ENCODE data around the gene CAMK2D. TPM values are rescaled to one million over a fixed set of nuclear protein-coding genes. Genes with fewer than 3 reads are reported as not detected.

The CAMK2D gene
- total and polyA plus RNA-seq, 5 donors = 77.2 to 177 (median 150) TPM

- 50% methylated on average over 3 of the region's 3 CpGs for WGBS
- Histone ChIP-seq H3K27ac (ENCODE audit: low read length) (peak overlapping the region; percentile 71), H3K27me3 (ENCODE audit: control insufficient read depth, insufficient read depth) (no peaks in the 10 kb centered on the region), H3K4me3 (ENCODE audit: low read length) (no peak overlapping the region), H3K4me1 (ENCODE audit: control insufficient read depth, insufficient read depth, low read length) (peaks cover 3% of the 10 kb centered on the region), H3K9me3 (ENCODE audit: control insufficient read depth, low read length) (no peaks in the 10 kb centered on the region)
- intact Hi-C loops (cut with DNase I) = no loop called here
- DNase-seq = peak in 1 of 3 donors; percentile 24
- peak; percentile 28 for ATAC-seq
Measured at GRCh38 chr4:113437129-113437528, 324.4 kb downstream of the CAMK2D start.

DNA sequence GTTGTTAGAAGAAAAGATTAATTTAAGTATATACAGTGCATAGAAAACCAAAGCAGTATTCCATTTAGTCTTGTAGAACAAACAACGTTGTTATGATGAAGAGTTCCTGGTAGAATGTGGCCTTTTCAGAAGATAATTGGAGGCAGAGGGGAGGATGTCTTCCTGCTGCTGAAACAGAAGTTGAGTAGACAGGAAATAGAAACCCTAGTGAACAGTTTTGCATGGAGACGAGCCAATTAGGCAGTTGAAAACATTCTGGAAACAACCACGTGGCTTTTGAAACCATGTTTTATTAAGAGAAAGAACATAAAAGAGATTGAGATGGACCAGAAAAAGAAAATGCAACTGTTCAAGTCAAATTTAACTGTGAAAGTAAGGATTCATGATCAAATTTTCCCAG is 325.2 kb downstream of the CAMK2D start:
- WGBS = 20% methylated on average over 3 of the region's 3 CpGs
- intact Hi-C loops (cut with DNase I) = no loop called here
- Histone ChIP-seq H3K9me3 (ENCODE audit: control insufficient read depth, low read length) (no peaks in the 10 kb centered on the region), H3K27ac (ENCODE audit: low read length) (no peak overlapping the region), H3K4me1 (ENCODE audit: control insufficient read depth, insufficient read depth, low read length) (peaks cover 3% of the 10 kb centered on the region), H3K27me3 (ENCODE audit: control insufficient read depth, insufficient read depth) (no peaks in the 10 kb centered on the region), H3K4me3 (ENCODE audit: low read length) (no peak overlapping the region)
- ATAC-seq (peak; percentile 61 to 83), DNase-seq (no peak)

DNA sequence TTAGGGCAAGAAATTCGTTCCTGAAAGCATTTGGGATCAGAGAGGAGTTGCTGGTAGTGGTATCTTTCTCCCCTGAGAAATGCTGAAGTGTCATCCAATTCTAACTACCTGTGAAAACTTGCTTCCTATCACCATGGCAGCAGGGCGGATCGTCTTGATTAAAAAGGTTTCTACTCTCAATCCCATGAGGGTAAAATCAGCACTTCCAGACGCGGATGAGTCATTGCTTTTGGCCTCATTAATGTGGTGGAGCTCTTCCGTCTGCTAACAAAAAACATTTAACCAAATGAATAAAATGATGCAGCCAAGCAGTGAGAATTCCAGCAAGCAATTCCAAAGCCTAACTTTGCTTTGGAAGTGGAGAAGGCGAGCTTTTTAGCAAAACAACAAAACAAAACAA is 325.6 kb downstream of the CAMK2D start:
- H3K4me1 ChIP-seq (ENCODE audit: control insufficient read depth, insufficient read depth, low read length) = peaks cover 3% of the 10 kb centered on the region
- intact Hi-C loops (cut with DNase I) = no loop called here
- DNase-seq = peak; percentile 55 to 81 (median 57)
- H3K9me3 ChIP-seq (ENCODE audit: control insufficient read depth, low read length) = no peaks in the 10 kb centered on the region
- H3K27me3 ChIP-seq (ENCODE audit: control insufficient read depth, insufficient read depth) = no peaks in the 10 kb centered on the region
- ATAC-seq = peak; percentile 83 to 90
- no peak overlapping the region for H3K4me3 ChIP-seq (ENCODE audit: low read length)
- H3K27ac ChIP-seq (ENCODE audit: low read length) = peak overlapping the region; percentile 45
- WGBS = 26% methylated on average over 7 of the region's 7 CpGs

- ATAC-seq = no peak
Measured at GRCh38 chr4:113434247-113434587, 327.3 kb downstream of the CAMK2D start.

DNA sequence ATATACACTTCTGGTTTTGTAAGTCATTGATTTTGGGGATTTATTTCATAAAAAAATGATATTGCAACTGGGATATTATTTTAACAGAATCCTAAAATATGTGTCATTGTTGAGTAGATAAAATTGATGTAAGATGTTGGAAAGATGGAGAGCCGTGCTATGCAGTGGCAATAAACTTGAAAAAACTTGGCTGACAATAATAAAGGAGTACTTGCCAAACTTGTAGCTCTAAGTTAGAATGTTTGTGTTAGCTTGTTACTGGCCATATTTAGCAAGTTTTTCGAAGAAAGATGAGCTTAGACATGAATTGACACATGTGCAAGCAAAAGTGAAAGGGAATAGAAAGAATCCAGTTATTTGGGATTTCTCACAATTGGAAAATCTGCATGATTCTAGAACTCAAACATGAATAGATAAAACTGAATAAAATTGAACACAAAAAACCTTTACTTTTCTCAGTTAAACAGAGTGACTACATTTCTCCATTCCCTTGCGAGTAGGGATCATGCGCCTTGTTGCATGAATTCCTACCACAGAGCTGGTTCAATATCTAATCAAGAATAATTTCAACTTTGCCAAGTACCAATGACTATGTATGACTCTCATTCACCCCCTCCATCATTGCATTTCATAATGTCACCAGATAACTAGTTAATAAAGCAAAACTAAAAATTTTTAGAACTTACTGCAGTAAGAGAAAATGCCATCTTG is 327.8 kb downstream of the CAMK2D start:
- DNase-seq (no peak), ATAC-seq (peak; percentile 26 to 39)
- intact Hi-C loops (cut with DNase I) = no loop called here
- Histone ChIP-seq H3K4me3 (ENCODE audit: low read length) (no peak overlapping the region), H3K27me3 (ENCODE audit: control insufficient read depth, insufficient read depth) (no peaks in the 10 kb centered on the region), H3K9me3 (ENCODE audit: control insufficient read depth, low read length) (no peaks in the 10 kb centered on the region), H3K4me1 (ENCODE audit: control insufficient read depth, insufficient read depth, low read length) (no peaks in the 10 kb centered on the region), H3K27ac (ENCODE audit: low read length) (no peak overlapping the region)
- WGBS = 68% methylated on average over 4 of the region's 4 CpGs

More at GRCh38 chr4:113434247-113434587, 327.3 kb downstream of the CAMK2D start:
- WGBS = 67% methylated on average over 3 of the region's 3 CpGs
- no peaks in the 10 kb centered on the region for H3K9me3 ChIP-seq (ENCODE audit: control insufficient read depth, low read length)
- intact Hi-C loops (cut with DNase I) = no loop called here
- H3K4me1 ChIP-seq (ENCODE audit: control insufficient read depth, insufficient read depth, low read length) = no peaks in the 10 kb centered on the region
- H3K4me3 ChIP-seq (ENCODE audit: low read length) = no peak overlapping the region
- H3K27me3 ChIP-seq (ENCODE audit: control insufficient read depth, insufficient read depth) = no peaks in the 10 kb centered on the region
- H3K27ac ChIP-seq (ENCODE audit: low read length) = no peak overlapping the region
- DNase-seq = no peak

- Histone ChIP-seq H3K4me3 (ENCODE audit: low read length) (no peak overlapping the region), H3K4me1 (ENCODE audit: control insufficient read depth, insufficient read depth, low read length) (no peaks in the 10 kb centered on the region), H3K27ac (ENCODE audit: low read length) (no peak overlapping the region), H3K27me3 (ENCODE audit: control insufficient read depth, insufficient read depth) (no peaks in the 10 kb centered on the region), H3K9me3 (ENCODE audit: control insufficient read depth, low read length) (no peaks in the 10 kb centered on the region)
- DNase-seq (no peak), ATAC-seq (no peak)
- WGBS = 69% methylated on average over 1 of the region's 1 CpG
- intact Hi-C loops (cut with DNase I) = no loop called here
Measured at GRCh38 chr4:113433116-113433515, 328.4 kb downstream of the CAMK2D start.

DNA sequence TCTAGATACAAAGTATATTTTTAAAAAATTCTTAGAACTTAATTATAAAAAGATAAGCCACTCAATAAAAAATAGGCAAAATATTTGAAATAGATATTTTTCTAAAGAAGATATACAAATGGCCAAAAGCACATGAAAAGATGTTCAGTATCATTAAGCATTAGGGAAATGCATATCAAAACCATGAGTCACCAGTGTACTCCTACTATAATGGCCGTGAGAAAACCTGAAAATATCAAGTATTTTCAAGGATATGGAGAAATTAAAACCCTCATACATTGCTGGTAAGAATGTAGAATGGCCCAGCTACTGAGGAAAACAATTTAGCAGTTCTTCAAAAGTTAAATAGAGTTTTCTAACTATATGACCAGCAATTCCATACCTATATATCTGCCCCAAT is 337.9 kb downstream of the CAMK2D start:
- Histone ChIP-seq H3K4me3 (ENCODE audit: low read length) (no peak overlapping the region), H3K27me3 (ENCODE audit: control insufficient read depth, insufficient read depth) (no peaks in the 10 kb centered on the region), H3K9me3 (ENCODE audit: control insufficient read depth, low read length) (no peaks in the 10 kb centered on the region), H3K4me1 (ENCODE audit: control insufficient read depth, insufficient read depth, low read length) (no peaks in the 10 kb centered on the region), H3K27ac (ENCODE audit: low read length) (no peak overlapping the region)
- intact Hi-C loops (cut with DNase I) = no loop called here
- 60% methylated on average over 1 of the region's 1 CpG for WGBS
- ATAC-seq (no peak), DNase-seq (no peak)

- intact Hi-C loops (cut with DNase I) = no loop called here
- DNase-seq = no peak
- no peaks in the 10 kb centered on the region for H3K27me3 ChIP-seq (ENCODE audit: control insufficient read depth, insufficient read depth)
- no peaks in the 10 kb centered on the region for H3K4me1 ChIP-seq (ENCODE audit: control insufficient read depth, insufficient read depth, low read length)
- H3K4me3 ChIP-seq (ENCODE audit: low read length) = no peak overlapping the region
- ATAC-seq = no peak
- no peak overlapping the region for H3K27ac ChIP-seq (ENCODE audit: low read length)
- H3K9me3 ChIP-seq (ENCODE audit: control insufficient read depth, low read length) = no peaks in the 10 kb centered on the region
Measured at GRCh38 chr4:113420938-113421337, 340.6 kb downstream of the CAMK2D start.

DNA sequence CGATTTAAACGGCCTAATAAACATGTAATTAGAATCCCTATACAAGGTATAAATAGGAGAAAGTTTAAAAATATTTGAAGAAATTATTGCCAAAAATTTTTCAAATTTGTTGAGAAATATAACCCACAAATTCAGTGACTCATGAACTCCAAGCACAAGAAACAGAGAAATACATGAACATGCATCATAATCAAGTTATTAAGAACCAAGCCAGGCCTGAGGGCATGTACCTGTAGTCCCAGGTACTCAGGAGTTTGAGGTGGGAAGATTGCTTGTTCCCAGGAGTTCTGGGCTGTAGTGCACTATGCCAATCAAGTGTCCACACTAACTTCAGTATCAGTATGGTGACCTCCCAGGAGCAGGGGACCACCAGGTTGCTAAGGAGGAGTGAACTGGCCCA is 341.9 kb downstream of the CAMK2D start:
- H3K27me3 ChIP-seq (ENCODE audit: control insufficient read depth, insufficient read depth) = no peaks in the 10 kb centered on the region
- H3K4me3 ChIP-seq (ENCODE audit: low read length) = no peak overlapping the region
- H3K27ac ChIP-seq (ENCODE audit: low read length) = no peak overlapping the region
- H3K9me3 ChIP-seq (ENCODE audit: control insufficient read depth, low read length) = no peaks in the 10 kb centered on the region
- intact Hi-C loops (cut with DNase I) = no loop called here
- DNase-seq = no peak
- WGBS = 96% methylated on average over 2 of the region's 2 CpGs
- no peaks in the 10 kb centered on the region for H3K4me1 ChIP-seq (ENCODE audit: control insufficient read depth, insufficient read depth, low read length)
- ATAC-seq = no peak

- 55% methylated on average over 4 of the region's 4 CpGs for whole genome bisulfite sequencing
- DNase-seq = no peak
- H3K4me3 ChIP-seq (ENCODE audit: low read length) = no peak overlapping the region
- H3K27me3 ChIP-seq (ENCODE audit: control insufficient read depth, insufficient read depth) = no peaks in the 10 kb centered on the region
- no peak overlapping the region for H3K27ac ChIP-seq (ENCODE audit: low read length)
- peaks cover 3% of the 10 kb centered on the region for H3K4me1 ChIP-seq (ENCODE audit: control insufficient read depth, insufficient read depth, low read length)
- intact Hi-C loops (cut with DNase I) = no loop called here
- H3K9me3 ChIP-seq (ENCODE audit: control insufficient read depth, low read length) = no peaks in the 10 kb centered on the region
- peak in 1 of 2 donors; percentile 41 for ATAC-seq
Measured at GRCh38 chr4:113411496-113411938, 350.0 kb downstream of the CAMK2D start.

GRCh38 chr4:113410686-113411085 is 350.9 kb downstream of the CAMK2D start:
- H3K9me3 ChIP-seq (ENCODE audit: control insufficient read depth, low read length) = no peaks in the 10 kb centered on the region
- H3K27me3 ChIP-seq (ENCODE audit: control insufficient read depth, insufficient read depth) = no peaks in the 10 kb centered on the region
- H3K4me1 ChIP-seq (ENCODE audit: control insufficient read depth, insufficient read depth, low read length) = peaks cover 3% of the 10 kb centered on the region
- no peak overlapping the region for H3K27ac ChIP-seq (ENCODE audit: low read length)
- intact Hi-C loops (cut with DNase I) = no loop called here
- ATAC-seq = no peak
- no peak overlapping the region for H3K4me3 ChIP-seq (ENCODE audit: low read length)
- no peak for DNase-seq

GRCh38 chr4:113409181-113409580 is 352.4 kb downstream of the CAMK2D start:
- no peak overlapping the region for H3K4me3 ChIP-seq (ENCODE audit: low read length)
- intact Hi-C loops (cut with DNase I) = no loop called here
- no peaks in the 10 kb centered on the region for H3K27me3 ChIP-seq (ENCODE audit: control insufficient read depth, insufficient read depth)
- peaks cover 3% of the 10 kb centered on the region for H3K4me1 ChIP-seq (ENCODE audit: control insufficient read depth, insufficient read depth, low read length)
- WGBS = 56% methylated on average over 4 of the region's 4 CpGs
- no peaks in the 10 kb centered on the region for H3K9me3 ChIP-seq (ENCODE audit: control insufficient read depth, low read length)
- ATAC-seq = peak in 1 of 2 donors; percentile 45
- H3K27ac ChIP-seq (ENCODE audit: low read length) = no peak overlapping the region
- DNase-seq = no peak
